NT2/D1 (cell line): Measurements from ENCODE around the gene ACSL6.

Experiments used
- DNase-seq: peaks from one replicate; pipeline ENCODE4 v3.0.0-alpha.2; 2011; ENCODE audit warnings: low read depth, low spot score
- H3K27me3 ChIP-seq: 2 replicates; pipeline ENCODE4 v1.6.0; 2011; ENCODE audit warnings: mild to moderate bottlenecking; ENCODE audit not compliant: insufficient read length, insufficient read depth
- H3K36me3 ChIP-seq: 2 replicates; pipeline ENCODE4 v1.6.1; 2011; ENCODE audit warnings: mild to moderate bottlenecking, low read length, mixed read lengths; ENCODE audit not compliant: insufficient read depth, insufficient read length
- H3K4me1 ChIP-seq: 2 replicates; pipeline ENCODE4 v1.5.1; 2011; ENCODE audit not compliant: insufficient read depth, insufficient read length
- H3K4me3 ChIP-seq: 2 replicates; pipeline ENCODE4 v1.5.1; 2011; ENCODE audit warnings: low read depth; ENCODE audit not compliant: insufficient read length
- H3K9ac ChIP-seq: 2 replicates; pipeline ENCODE4 v1.6.0; 2011; ENCODE audit warnings: low read depth; ENCODE audit not compliant: insufficient read length
- H3K9me3 ChIP-seq: 2 replicates; pipeline ENCODE4 v1.5.1; 2011; ENCODE audit warnings: mild to moderate bottlenecking, low read length; ENCODE audit not compliant: insufficient read depth
- SUZ12 ChIP-seq: IDR thresholded peaks from 2 replicates; pipeline ENCODE4 v1.6.1; 2011; ENCODE audit not compliant: insufficient read length, insufficient read depth; ENCODE audit errors: extremely low read depth
- YY1 ChIP-seq: IDR thresholded peaks from 2 replicates; pipeline ENCODE4 v1.6.1; 2011; ENCODE audit not compliant: insufficient read length, insufficient read depth
- ZNF274 ChIP-seq: IDR thresholded peaks from 2 replicates; pipeline ENCODE4 v1.6.1; 2011; ENCODE audit warnings: mild to moderate bottlenecking, low read depth, low read length

The ACSL6 gene

GRCh38 chr5:132010989-132011621 lies 353 bp downstream of the ACSL6 start:
- no peak for DNase-seq
- TF ChIP-seq YY1: no peak
- TF ChIP-seq SUZ12: peak; percentile 47
- TF ChIP-seq ZNF274: no peak
- H3K4me3 ChIP-seq: peak overlapping the region; percentile 37

GRCh38 chr5:132010645-132010988 lies 841 bp downstream of the ACSL6 start:
- Histone ChIP-seq H3K9ac (no peak overlapping the region), H3K36me3 (no peaks in the 10 kb centered on the region), H3K4me1 (peaks cover 5% of the 10 kb centered on the region), H3K9me3 (no peaks in the 10 kb centered on the region), H3K27me3 (peaks cover 36% of the 10 kb centered on the region), H3K4me3 (no peak overlapping the region)
- TF ChIP-seq ZNF274 (no peak), YY1 (no peak), SUZ12 (no peak)
- no peak for DNase-seq

More at GRCh38 chr5:132010989-132011621, 353 bp downstream of the ACSL6 start:
- peaks cover 5% of the 10 kb centered on the region for H3K4me1 ChIP-seq
- no peaks in the 10 kb centered on the region for H3K9me3 ChIP-seq
- H3K9ac ChIP-seq: peak overlapping the region; percentile 61
- peaks cover 36% of the 10 kb centered on the region for H3K27me3 ChIP-seq
- H3K36me3 ChIP-seq: no peaks in the 10 kb centered on the region

- H3K9ac ChIP-seq: no peak overlapping the region
- H3K4me3 ChIP-seq: no peak overlapping the region
- DNase-seq: no peak
- no peaks in the 10 kb centered on the region for H3K36me3 ChIP-seq
- no peaks in the 10 kb centered on the region for H3K9me3 ChIP-seq
- peaks cover 5% of the 10 kb centered on the region for H3K4me1 ChIP-seq
- peaks cover 36% of the 10 kb centered on the region for H3K27me3 ChIP-seq
- TF ChIP-seq ZNF274 (no peak), SUZ12 (no peak), YY1 (no peak)
Observed at GRCh38 chr5:132009706-132010405, 1.6 kb downstream of the ACSL6 start.

DNA sequence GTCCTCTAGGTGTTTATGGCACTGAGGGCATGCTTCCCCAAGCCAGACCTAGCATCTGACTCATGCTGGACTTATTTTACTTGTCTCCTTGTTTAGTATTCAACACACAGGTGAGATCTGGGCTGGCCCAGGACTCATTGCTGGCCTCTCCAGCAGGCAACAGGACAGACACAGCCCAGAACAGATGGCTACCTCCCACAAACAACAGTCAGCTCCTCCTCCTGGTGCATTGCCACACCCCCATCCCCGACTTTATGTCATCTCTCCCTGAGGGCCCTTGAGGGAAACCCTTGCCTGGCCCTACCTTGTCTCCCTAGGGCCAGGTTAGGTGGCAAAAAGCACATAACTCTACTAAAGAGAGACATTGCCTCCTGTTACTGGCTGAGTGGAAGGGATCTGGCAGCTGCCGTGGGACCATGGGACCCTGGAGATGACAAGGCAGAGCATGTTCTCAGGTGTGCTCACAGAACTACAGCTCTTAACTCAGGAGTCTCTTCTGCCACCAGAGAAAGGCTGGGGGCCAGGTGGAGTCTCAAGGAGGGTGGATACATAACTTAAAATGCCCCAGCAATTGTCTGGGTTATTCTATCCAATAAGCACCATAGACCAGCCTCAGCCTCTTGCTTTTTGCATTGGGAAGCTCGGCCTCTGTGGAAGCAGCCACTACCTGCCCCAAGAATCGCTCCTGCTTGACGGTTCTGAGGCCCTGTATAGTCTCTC lies 2.3 kb downstream of the ACSL6 start:
- Histone ChIP-seq H3K36me3 (no peaks in the 10 kb centered on the region), H3K4me1 (peaks cover 5% of the 10 kb centered on the region), H3K4me3 (no peak overlapping the region), H3K9me3 (no peaks in the 10 kb centered on the region), H3K9ac (no peak overlapping the region), H3K27me3 (peaks cover 36% of the 10 kb centered on the region)
- DNase-seq: no peak
- TF ChIP-seq YY1: no peak
- no peak for TF ChIP-seq ZNF274
- TF ChIP-seq SUZ12: no peak

GRCh38 chr5:132008163-132008473 lies 3.3 kb downstream of the ACSL6 start:
- Histone ChIP-seq H3K9me3 (no peaks in the 10 kb centered on the region), H3K4me1 (peaks cover 6% of the 10 kb centered on the region), H3K9ac (no peak overlapping the region), H3K4me3 (no peak overlapping the region), H3K36me3 (no peaks in the 10 kb centered on the region), H3K27me3 (peaks cover 36% of the 10 kb centered on the region)
- no peak for TF ChIP-seq YY1
- no peak for TF ChIP-seq SUZ12
- TF ChIP-seq ZNF274: no peak
- DNase-seq: no peak

DNA sequence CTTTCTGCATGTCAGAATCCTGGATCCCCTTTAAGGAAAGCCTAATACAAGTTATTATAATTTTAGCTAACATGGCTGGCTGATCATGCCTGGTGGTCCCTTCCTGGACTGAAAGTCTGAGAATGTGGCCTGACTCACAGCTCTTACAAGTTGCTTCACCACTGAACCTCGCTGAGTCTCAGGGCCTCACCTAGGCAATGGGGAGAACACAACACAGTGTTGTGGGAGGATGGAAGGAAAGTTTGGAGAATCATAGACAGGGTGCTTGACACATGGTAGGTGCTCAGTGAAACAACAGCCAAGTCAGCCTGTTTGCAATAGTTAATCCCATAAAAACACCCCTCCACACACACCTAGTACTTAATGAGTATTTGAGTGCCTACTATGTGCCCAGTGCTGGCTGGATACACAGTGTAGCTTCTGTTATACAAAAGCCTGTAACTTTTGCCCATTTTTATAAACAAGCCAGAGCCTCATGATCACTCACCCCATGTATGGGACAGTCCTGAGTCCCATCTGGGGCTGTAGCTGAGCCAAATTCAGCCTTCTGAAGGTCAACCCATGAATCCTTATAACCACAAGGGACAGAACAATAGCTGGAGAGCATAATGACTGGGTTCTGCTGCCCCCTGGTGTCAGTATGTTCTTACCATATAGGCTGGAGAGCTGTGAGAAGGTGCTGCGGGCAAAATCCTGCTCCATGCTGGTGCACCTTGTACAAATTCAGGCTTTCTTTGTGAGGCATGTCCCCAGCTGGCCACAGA lies 3.9 kb downstream of the ACSL6 start:
- H3K4me1 ChIP-seq: peaks cover 6% of the 10 kb centered on the region
- H3K27me3 ChIP-seq: peaks cover 32% of the 10 kb centered on the region
- H3K9me3 ChIP-seq: no peaks in the 10 kb centered on the region
- H3K4me3 ChIP-seq: no peak overlapping the region
- peak; percentile 74 for DNase-seq
- no peaks in the 10 kb centered on the region for H3K36me3 ChIP-seq
- TF ChIP-seq ZNF274 (no peak), SUZ12 (no peak), YY1 (no peak)
- H3K9ac ChIP-seq: no peak overlapping the region

DNA sequence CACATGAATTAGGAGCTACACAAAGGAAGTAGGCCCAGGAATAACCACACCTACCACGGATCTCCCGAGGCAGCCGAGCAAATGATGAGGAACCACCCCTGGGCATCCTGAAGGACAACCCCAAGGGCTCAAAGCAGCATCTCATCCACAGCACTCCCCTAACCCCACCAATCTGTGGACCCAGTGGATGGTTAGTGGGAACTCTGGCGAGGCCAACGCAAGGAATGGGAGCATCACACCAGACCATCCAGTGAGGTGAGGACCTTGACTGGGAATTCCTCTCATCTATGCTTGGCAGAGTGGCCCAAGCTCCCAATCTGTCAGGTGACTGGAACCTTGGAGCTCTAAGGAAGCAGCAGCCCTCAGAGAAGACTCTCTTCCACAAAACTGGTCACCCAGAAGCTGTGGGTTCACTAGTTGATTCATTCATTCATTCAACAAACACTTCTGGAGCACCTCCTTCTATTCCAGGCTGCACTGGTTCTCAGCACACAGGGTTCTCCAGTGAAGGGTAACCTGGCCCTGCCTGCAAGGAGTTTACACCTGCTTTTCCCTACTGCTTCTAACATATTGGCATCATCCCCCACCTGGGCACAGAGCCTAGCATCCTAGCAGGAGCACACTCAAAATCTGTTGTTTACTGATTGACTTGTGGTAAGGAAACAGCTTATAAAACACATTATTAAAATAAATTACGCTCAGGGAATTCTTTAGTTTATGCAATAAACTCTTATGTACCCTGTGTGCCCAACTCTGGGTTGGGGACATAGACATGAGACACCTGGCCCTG lies 4.9 kb downstream of the ACSL6 start:
- no peaks in the 10 kb centered on the region for H3K36me3 ChIP-seq
- no peak for TF ChIP-seq SUZ12
- TF ChIP-seq ZNF274: no peak
- TF ChIP-seq YY1: no peak
- peaks cover 21% of the 10 kb centered on the region for H3K27me3 ChIP-seq
- H3K4me1 ChIP-seq: peaks cover 11% of the 10 kb centered on the region
- no peak overlapping the region for H3K4me3 ChIP-seq
- no peak for DNase-seq
- H3K9ac ChIP-seq: no peak overlapping the region
- H3K9me3 ChIP-seq: no peaks in the 10 kb centered on the region
